HAP-1 (cell line): ENCODE data around the gene ATP5ME.
"Not testable (repeated sequence)": the region's sequence is repeated elsewhere in the genome, so short reads cannot be mapped to it uniquely, and the experiment has no call there.

Source experiments
- DNase-seq, 2 experiments: peaks; one replicate each; pipeline ENCODE4 v3.0.0-alpha.2; 2016 to 2020; ENCODE audit warnings: low spot score in 2 of 2
- H3K27me3 ChIP-seq: fragments of 250-450 bp; sonication (Bioruptor Pico); 2 replicates; pipeline ENCODE4 v1.5.1; 2020; ENCODE audit warnings: low read depth, mild to moderate bottlenecking, moderate library complexity
- H3K36me3 ChIP-seq: fragments of 250-450 bp; sonication (Bioruptor Pico); replicated peaks from 2 replicates; pipeline ENCODE4 v1.5.1; 2020; ENCODE audit warnings: mild to moderate bottlenecking
- H3K4me1 ChIP-seq: fragments of 250-450 bp; sonication (Bioruptor Pico); 2 replicates; pipeline ENCODE4 v1.5.1; 2020; ENCODE audit warnings: mild to moderate bottlenecking
- H3K4me3 ChIP-seq: fragments of 250-450 bp; sonication (Bioruptor Pico); 2 replicates; pipeline ENCODE4 v1.5.1; 2020; ENCODE audit warnings: mild to moderate bottlenecking, moderate library complexity
- H3K9me3 ChIP-seq: fragments of 250-450 bp; sonication (Bioruptor Pico); 2 replicates; pipeline ENCODE4 v1.5.1; 2020; ENCODE audit warnings: mild to moderate bottlenecking, moderate library complexity
- in situ Hi-C: fragments of 300-500 bp; cut with MboI; formaldehyde crosslinking; loops from 3 replicates; pipeline ENCODE4 v1.14.3; 2020; ENCODE audit warnings: low sequenced_read_pairs, inconsistent platforms, mixed read lengths

Gene ATP5ME

GRCh38 chr4:699816-700580 is 25.9 kb upstream of the ATP5ME start:
- in situ Hi-C loops = no loop called here

GRCh38 chr4:694341-694940 is 20.4 kb upstream of the ATP5ME start:
- H3K9me3 ChIP-seq, H3K4me3 ChIP-seq, in situ Hi-C loops, DNase-seq, H3K36me3 ChIP-seq, H3K27me3 ChIP-seq: not testable (repeated sequence)
- peaks cover 19% of the 10 kb centered on the region for H3K4me1 ChIP-seq

More at GRCh38 chr4:699816-700580, 25.9 kb upstream of the ATP5ME start:
- H3K4me3 ChIP-seq = no peak overlapping the region
- DNase-seq = no peak
- H3K27me3 ChIP-seq = no peaks in the 10 kb centered on the region
- no peaks in the 10 kb centered on the region for H3K36me3 ChIP-seq
- no peaks in the 10 kb centered on the region for H3K9me3 ChIP-seq
- H3K4me1 ChIP-seq = no peaks in the 10 kb centered on the region

DNA sequence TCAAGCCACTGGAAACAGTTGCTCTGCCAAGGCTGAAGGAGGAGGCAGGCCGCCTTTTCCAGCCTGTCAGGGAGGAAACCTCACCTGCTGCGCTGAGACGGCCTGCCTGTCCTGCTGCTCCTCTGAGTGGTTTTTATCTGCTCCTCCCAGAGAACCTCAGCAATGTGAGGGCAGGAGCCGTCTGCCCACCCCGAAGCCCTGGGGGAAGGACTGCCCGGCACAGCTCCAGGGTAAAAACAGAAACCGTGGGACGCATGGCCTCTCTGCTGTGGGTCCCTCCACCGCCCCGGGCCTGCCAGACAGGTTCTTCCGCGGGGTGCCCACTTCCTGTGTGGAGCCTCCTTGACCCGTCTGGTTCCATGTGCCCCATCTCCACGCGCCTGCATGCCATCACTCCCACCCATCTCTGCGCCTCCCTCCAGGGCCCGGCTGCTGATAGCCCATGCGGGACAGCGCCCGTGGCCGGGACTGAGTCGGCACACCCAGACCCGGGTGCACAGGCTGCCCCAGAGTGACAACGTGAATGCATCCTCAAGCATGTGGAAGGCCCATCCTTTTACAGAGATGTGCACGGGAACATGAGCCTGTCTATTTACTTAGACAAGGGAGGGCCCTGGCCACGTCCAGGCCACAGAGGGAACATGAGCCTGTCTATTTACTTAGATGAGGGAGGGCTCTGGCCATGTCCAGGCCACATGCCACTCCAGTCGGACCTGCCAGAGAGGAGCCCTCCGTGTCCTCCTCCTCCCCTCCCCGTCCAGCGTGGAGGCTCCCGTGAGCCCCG is 18.9 kb upstream of the ATP5ME start:
- Histone ChIP-seq H3K27me3 (no peaks in the 10 kb centered on the region), H3K36me3 (no peaks in the 10 kb centered on the region), H3K4me3 (no peak overlapping the region), H3K4me1 (peaks cover 19% of the 10 kb centered on the region), H3K9me3 (peaks cover 3% of the 10 kb centered on the region; the same call in 1 of the 2 replicates)
- peak in 1 of 2 experiments; percentile 76 for DNase-seq
- in situ Hi-C loops = no loop called here

DNA sequence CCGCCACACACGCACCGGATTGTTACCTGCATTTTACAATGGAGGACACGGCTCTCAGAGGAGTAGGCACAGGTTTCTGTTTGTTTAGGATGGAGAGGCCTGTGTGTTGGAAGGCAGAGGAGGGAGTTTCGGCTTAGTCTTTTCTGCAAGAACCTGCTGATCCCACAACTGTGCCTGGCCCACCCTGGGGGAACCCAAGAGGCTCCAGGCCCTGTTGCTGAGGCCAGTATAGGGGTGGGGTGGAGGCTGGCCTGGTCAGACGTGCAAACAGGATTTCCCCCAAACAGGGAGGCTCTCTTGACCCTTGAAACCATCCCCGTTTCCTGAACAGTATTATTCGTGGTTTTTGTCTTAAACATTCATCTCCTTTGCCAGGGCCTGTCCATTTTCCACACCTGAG is 15.6 kb upstream of the ATP5ME start:
- Histone ChIP-seq H3K27me3 (no peaks in the 10 kb centered on the region), H3K4me3 (no peak overlapping the region)
- in situ Hi-C loops = no loop called here

DNA sequence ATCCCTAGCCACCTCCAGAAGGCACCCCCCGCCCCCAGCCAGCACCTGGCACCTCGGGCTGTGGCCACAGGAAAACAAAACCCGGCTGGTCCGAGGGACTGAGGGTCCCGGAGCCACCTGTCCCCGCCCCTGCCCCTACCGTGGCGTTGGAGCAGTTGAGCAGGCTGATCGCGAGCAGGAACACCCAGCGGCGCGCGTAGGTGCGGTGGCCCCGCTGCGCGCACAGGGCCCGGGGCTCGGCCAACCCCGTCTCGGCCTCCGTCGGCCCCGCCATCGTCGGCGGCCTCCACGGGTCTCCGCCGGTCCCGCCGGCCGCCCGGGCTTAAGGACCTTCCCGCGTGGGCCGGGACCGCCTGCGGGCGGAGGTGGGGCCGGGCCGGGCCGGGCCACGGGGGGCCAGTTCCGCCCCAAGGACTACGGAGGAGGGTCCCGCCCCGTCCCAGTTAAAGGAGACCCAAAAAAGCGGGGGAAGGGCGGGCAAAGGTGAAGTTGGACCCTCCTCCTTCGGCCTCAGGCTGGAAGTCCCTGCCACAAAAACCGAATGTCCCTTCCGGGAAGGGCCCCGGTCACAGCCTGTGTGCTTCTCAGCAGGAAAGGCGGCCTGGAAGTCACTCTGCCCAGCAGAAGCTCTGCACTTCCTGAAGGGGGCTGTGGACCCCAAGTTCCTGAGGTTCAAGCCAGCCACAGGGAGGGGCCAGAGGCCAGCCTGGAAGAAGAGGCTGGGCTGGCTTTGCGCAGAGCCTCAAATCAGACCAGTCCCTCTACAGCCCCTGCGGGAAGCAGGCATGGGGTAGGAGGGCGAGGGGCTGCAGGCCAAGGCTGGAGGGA is 15.0 kb upstream of the ATP5ME start, which contains the start of gene SLC49A3:
TSS of gene SLC49A3 (minus strand) at position 298 of the 828 bp plus-strand sequence. CDS start at position 274, 24 bp downstream.
- no peak for DNase-seq
- in situ Hi-C loops = no loop called here
- H3K27me3 ChIP-seq = no peaks in the 10 kb centered on the region
- no peaks in the 10 kb centered on the region; the same call in 1 of the 2 replicates for H3K9me3 ChIP-seq
- H3K36me3 ChIP-seq = no peaks in the 10 kb centered on the region
- peaks cover 21% of the 10 kb centered on the region for H3K4me1 ChIP-seq
- H3K4me3 ChIP-seq = no peak within 1 kb of the TSS

More for the DNA sequence above, 15.6 kb upstream of the ATP5ME start:
- Histone ChIP-seq H3K36me3 (no peaks in the 10 kb centered on the region), H3K4me1 (peaks cover 19% of the 10 kb centered on the region), H3K9me3 (peaks cover 3% of the 10 kb centered on the region; the same call in 1 of the 2 replicates)
- DNase-seq = no peak

DNA sequence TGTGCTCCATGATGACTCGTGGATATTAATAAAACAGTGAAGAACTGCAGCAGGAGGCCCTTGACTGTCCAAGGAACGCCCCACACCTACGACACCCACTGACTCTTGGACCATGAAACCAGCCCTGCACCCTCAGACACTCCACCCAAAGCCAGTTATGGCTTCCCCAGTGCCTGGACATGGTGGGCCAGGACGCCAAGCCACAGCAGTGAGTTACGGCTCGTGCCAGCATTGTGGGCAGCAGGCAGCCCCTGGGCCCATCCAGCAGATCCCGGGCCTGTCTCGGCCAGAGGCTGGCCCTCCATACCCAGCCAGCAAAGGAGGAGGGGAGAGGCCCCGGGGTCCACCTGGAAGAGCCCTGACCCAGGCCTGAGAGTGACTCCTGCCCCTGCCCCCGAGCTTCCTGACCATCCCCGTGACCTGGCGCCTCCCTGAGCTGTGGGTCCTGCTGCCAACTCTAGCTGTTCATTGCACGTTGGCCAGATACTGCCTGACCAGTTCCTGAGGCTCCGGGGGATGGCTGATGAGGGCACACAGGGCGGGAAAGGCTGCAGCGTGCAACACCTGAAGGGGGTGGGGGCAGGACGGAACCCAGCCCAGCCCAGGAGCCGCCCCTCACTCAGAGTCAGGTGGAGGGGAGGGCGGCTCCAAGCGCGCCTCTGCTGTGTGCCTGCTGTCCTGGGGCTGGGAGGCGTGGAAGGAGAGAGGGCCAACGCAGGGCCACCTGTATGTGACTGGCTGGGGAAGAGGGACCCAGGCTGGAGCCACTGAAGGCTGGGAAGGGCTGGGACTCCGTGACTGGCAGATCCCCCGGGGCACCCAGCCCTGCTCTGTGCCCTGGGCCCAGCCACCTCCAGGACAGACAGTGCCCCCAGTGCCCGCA is 14.1 kb upstream of the ATP5ME start:
- no peaks in the 10 kb centered on the region for H3K36me3 ChIP-seq
- DNase-seq = no peak
- H3K4me1 ChIP-seq = peaks cover 22% of the 10 kb centered on the region
- in situ Hi-C loops = no loop called here
- no peaks in the 10 kb centered on the region; the same call in 1 of the 2 replicates for H3K9me3 ChIP-seq
- H3K27me3 ChIP-seq = no peaks in the 10 kb centered on the region
- no peak overlapping the region for H3K4me3 ChIP-seq

DNA sequence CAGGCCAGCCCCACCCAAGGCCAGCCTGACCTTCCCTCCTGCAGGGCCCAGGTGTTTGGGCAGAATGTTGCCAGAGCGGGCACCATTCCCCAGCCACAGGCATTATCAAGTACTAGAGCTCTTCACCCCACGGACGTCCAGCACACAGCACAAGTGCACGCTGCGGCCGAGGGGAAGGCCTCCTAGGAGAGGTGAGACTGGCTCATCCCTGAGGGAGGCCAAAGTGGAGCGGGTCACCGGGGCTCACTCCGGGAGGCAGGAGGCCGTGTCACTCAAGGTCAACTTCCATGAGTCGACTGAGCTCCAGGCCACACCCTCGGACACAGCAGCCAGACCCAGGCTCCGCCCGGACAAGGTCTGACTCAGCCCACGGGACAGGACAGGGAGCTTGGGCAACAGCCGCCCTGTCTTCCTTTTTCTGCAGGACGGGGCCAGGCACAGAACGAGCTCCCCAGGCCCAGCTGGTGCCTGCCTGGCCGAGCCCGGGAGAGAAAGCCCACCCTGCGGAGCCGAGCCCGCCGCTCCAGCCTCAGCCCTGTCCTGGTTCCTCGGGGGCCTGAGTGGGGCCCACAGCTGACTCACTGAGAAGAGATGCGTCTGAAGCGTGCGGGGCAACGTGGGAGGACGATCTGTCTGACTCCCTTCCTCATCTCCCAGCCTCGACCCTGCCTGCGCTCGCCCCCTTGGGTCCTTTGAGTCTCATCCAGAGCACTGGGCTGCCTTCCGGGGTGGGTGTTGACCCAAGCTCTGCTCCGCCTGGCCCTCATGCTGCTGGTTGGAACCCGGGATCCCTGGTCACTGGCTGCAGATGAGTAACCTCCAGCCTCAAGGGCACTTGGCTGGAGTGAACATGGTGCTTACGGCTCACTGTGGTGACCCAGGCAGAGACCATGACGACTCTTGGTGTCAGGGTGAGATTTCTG is 13.2 kb upstream of the ATP5ME start:
- Histone ChIP-seq H3K4me3 (no peak overlapping the region), H3K4me1 (peaks cover 13% of the 10 kb centered on the region), H3K36me3 (no peaks in the 10 kb centered on the region), H3K27me3 (no peaks in the 10 kb centered on the region), H3K9me3 (no peaks in the 10 kb centered on the region; the same call in 1 of the 2 replicates)
- in situ Hi-C loops = no loop called here
- peak in 1 of 2 experiments; percentile 68 for DNase-seq

DNA sequence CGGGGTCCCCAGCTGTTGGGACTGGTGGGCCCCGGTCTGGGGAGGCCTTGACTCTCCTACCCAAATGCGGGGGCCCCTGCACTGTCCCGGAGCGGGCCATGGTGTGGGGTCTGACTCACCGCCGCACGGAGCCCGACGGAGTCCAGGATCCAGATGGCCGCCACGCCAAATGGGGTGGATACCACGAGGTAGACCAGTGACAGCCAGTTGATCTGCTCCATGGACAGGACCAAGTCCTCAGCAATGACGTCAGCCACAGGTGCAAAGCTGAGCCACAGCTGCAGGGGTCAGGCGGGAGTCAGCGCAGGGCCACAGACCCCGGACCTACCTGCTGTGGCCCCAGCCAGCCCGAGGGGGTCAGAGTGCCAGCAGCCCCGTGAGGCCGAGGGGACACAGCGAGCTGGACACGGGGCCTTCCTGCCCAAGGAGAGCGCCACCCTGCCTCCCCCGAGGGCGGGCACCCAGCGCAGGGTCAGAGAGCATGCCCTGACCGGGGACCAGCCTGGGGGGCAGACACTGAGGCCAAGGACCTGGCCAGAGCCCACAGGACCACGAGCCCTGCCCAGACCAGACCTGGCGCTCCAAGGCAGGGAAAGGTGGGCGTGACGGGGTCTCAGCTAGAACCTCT is 12.5 kb upstream of the ATP5ME start:
- H3K4me3 ChIP-seq = no peak overlapping the region
- no peaks in the 10 kb centered on the region for H3K36me3 ChIP-seq
- no peaks in the 10 kb centered on the region for H3K9me3 ChIP-seq
- peaks cover 8% of the 10 kb centered on the region; the same call in 1 of the 2 replicates for H3K4me1 ChIP-seq
- H3K27me3 ChIP-seq = no peaks in the 10 kb centered on the region
- in situ Hi-C loops = no loop called here
- peak in 1 of 2 experiments; percentile 8 for DNase-seq

DNA sequence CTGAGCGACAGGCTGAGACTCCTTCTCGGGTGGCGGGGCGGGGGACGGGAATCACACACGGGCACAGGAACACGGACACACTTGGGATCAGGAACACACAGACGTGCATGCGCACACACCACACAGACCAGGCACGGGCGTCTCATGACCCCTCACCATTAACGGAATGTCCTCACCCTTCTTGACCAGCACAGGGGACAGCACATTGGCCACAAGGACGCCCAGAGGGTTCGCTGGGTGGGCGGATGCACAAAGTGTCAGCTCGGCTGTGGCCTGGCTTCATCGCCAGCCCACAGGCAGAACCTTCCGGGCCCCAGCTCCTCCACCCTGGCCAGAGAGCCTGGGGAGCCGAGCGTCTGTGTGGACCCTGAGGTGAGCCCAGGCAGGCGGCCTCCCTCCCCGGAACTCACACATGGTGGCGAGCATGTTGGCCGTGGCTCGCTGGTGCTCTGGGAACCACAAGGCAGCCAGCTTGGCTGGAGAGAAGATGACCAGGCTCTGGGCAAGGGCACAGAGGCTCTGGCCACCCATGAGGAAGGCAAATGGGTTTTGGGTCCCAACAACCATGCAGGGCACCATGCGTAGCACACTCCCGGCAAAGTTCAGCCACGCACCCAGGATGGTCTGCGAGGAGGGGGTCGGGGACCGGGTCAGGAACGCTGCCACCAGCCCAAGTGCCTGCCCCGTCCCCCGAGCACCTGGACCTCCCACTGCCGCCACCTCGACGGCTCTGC is 11.8 kb upstream of the ATP5ME start:
- Histone ChIP-seq H3K9me3 (no peaks in the 10 kb centered on the region), H3K4me1 (peaks cover 12% of the 10 kb centered on the region; the same call in 1 of the 2 replicates), H3K27me3 (no peaks in the 10 kb centered on the region), H3K4me3 (no peak overlapping the region), H3K36me3 (no peaks in the 10 kb centered on the region)
- in situ Hi-C loops = no loop called here
- DNase-seq = peak in 1 of 2 experiments; percentile 9

GRCh38 chr4:684623-685327 is 10.7 kb upstream of the ATP5ME start:
- H3K27me3 ChIP-seq = no peaks in the 10 kb centered on the region
- in situ Hi-C loops = no loop called here
- peaks cover 14% of the 10 kb centered on the region; the same call in 1 of the 2 replicates for H3K4me1 ChIP-seq
- DNase-seq = peak in 1 of 2 experiments; percentile 11
- H3K4me3 ChIP-seq = no peak overlapping the region
- H3K36me3 ChIP-seq = no peaks in the 10 kb centered on the region
- no peaks in the 10 kb centered on the region for H3K9me3 ChIP-seq
